ENCODE measurements around the gene PRKCQ. TPM values are rescaled to one million over a fixed set of nuclear protein-coding genes. Genes with fewer than 3 reads are reported as not detected.
"Not testable (repeated sequence)": the region's sequence is repeated elsewhere in the genome, so short reads cannot be mapped to it uniquely, and the experiment has no call there.

PRKCQ gene
- total RNA-seq, 8 experiments from 2014 or later, result 0.10 to 3.9 (median 1.8) TPM; not detected in 1

DNA sequence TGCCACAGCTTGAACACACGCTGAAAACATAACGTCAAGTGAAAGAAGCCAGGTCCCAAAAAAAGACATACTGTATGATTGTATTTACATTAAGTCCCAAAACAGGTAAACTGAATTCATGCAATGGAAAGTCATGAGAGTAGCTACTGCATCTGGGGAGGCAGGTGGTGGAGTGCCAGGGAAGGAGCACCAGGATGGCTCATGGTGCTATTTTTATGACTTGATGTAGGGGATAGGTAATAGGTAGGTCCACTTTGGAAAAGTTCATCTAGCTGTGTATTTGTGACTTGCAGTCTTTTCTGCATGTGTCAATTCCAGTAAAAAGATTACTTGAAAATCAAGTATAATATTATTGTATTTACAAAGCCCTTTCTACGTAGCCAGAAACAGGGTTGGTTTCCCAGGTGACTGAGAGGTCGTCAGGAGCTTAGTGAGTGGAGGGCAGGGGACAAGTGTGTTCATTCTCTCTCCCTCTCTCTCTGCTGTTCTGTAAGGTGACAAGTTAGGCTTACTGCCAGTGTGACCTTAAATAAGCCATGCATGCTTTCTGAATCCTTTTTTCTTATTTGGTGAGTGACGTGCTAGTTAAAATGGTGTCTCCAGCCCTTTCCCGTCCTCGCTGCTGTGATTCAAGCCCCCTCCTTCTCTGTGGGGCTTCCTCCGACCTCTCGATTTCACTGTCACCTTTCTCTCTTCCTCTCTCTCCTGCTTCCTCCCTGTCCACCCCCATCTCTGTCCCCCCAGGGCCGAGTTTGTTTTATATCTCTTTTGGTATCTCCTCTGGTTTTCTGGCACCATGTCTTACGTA lies 9.4 kb upstream of the PRKCQ start:
- no peak for ATAC-seq (replicated peaks in 6 of 8)
- in situ Hi-C loops (cut with MboI; ENCODE audit: low pct_unique_long_range_greater_than_20kb in 2 of 9, low sequenced_read_pairs in 9 of 9, unreplicated experiment in 9 of 9), result no loop called here
- Histone ChIP-seq H3K27ac (no peak overlapping the region), H3K4me1 (replicated peaks in 1 of 2) (no peaks in the 10 kb centered on the region), H3K4me3 (no peak overlapping the region)
- WGBS, 10 experiments, result 12 to 100% (median 81%) methylated on average over 3 to 11 of the region's 11 CpGs

DNA sequence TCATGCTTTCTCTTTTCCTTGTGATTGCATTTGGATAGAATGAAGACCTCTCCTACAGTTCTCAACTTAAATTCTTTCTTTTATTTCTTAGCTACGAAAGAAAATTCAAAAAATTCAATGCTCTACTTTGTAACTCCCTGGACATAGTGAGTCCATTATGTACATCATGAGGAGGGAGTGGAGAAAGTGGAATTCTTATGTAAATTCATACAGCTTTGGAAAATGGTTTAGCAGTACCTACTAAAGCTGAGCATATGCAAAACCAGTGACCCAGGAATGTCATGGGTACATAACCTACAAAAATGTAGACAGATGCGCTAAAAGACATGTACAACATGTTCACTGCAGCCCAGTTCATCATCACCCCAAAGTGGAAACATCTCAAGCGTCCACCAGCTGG lies 8.8 kb upstream of the PRKCQ start:
- in situ Hi-C loops (cut with MboI; ENCODE audit: low pct_unique_long_range_greater_than_20kb in 2 of 9, low sequenced_read_pairs in 9 of 9, unreplicated experiment in 9 of 9), result no loop called here
- WGBS, 10 experiments, result 0 to 94% (median 56%) methylated on average over 1 to 3 of the region's 3 CpGs

DNA sequence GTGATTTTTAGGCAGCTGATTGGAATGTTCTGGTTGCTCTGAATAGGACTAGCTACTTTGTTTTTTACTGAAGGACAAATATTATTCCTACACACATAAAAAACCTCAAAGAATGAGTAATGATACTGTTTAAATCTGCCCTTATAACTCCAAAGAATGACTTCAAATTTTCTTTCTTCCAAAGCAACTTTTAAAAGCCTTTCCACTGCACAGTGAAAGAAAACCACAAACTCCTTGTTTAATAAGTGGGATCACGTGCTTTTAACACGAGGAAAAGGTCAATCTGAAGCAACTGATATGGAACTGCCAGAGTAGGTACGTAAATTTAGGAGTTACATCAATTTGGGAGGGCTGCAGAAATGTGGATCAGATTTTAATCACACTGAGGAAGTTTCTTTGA lies 8.0 kb upstream of the PRKCQ start:
- Histone ChIP-seq H3K4me3 (no peak overlapping the region), H3K4me1 (replicated peaks in 1 of 2) (no peaks in the 10 kb centered on the region), H3K27ac (no peak overlapping the region)
- no peak for ATAC-seq (replicated peaks in 6 of 8)
- in situ Hi-C loops (cut with MboI; ENCODE audit: low pct_unique_long_range_greater_than_20kb in 2 of 9, low sequenced_read_pairs in 9 of 9, unreplicated experiment in 9 of 9), result no loop called here
- WGBS, 10 experiments, result 18 to 100% (median 92%) methylated on average over 2 to 3 of the region's 3 CpGs; no CpG with 5 or more reads in 2 of the 10 experiments

More for the DNA sequence above, 8.8 kb upstream of the PRKCQ start:
- Histone ChIP-seq H3K27ac (no peak overlapping the region), H3K4me1 (replicated peaks in 1 of 2) (no peaks in the 10 kb centered on the region), H3K4me3 (no peak overlapping the region)
- ATAC-seq (replicated peaks in 6 of 8), result peak in 3 of 8 experiments; percentile 51 to 80 (median 72)

DNA sequence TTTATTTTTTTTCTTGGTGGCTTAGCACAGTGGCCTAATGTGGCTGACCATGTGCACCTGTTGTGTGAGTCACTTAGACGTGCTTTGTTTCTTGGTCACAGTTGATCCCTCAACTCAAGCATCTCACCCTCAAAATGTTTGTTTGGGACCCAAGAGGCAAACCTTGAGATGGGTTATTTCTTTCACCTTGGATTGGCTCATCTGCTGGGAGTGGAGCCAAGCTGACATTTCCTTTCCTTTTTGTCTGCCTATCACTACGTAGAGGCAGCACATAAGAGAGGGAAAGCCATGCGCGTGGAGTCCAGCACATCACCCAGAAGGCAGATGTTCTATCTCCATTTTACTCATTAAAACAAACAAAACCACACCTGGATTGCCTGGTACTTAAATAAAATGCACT lies 6.4 kb upstream of the PRKCQ start:
- WGBS, 10 experiments, result 0 to 100% (median 93%) methylated on average over 1 to 4 of the region's 4 CpGs; no CpG with 5 or more reads in 3 of the 10 experiments
- no peaks in the 10 kb centered on the region for H3K4me1 ChIP-seq (replicated peaks in 1 of 2)
- H3K27ac ChIP-seq, result no peak overlapping the region
- ATAC-seq (replicated peaks in 6 of 8), result no peak
- in situ Hi-C loops (cut with MboI; ENCODE audit: low pct_unique_long_range_greater_than_20kb in 2 of 9, low sequenced_read_pairs in 9 of 9, unreplicated experiment in 9 of 9), result no loop called here
- no peak overlapping the region for H3K4me3 ChIP-seq

DNA sequence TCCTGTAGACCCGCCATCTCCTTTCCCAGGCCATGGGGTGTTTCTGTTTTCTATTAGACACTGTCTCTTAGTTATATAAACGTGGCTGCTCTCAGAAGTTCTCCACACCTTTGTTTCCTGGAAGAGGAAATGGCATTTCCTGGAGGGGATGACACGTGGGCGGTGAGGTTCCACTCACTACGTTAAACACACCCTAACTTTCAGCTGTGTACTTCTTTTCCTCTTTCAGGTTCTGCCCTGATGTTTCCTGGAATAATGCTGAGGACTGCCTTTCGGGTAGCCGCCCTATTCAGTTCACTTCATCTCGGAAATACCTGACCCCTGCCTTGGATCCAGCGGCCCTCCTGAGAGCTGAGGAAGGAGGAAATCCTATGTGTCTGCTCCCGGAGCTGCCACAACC lies 3.4 kb upstream of the PRKCQ start:
- in situ Hi-C loops (cut with MboI; ENCODE audit: low pct_unique_long_range_greater_than_20kb in 2 of 9, low sequenced_read_pairs in 9 of 9, unreplicated experiment in 9 of 9), result no loop called here
- no peak overlapping the region for H3K27ac ChIP-seq

DNA sequence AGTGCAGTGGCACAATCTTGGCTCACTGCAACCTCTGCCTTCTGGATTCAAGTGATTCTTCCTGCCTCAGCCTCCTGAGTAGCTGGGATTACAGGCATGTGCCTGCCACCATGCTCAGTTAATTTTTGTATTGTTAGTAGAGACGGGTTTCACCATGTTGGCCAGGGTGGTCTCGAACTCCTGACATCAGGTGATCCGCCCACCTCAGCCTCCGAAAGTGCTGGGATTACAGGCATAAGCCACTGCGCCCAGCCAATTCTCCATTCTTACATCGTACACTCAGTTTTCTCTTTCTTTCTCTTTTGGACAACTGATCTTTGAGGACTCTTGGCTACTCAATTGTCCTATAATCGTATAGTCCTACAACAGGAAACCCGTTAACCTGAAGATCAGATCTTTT lies 2.8 kb upstream of the PRKCQ start:
- peaks cover 9 to 11% of the 10 kb centered on the region in 2 donors for H3K4me1 ChIP-seq (replicated peaks in 1 of 2)
- in situ Hi-C loops (cut with MboI; ENCODE audit: low pct_unique_long_range_greater_than_20kb in 2 of 9, low sequenced_read_pairs in 9 of 9, unreplicated experiment in 9 of 9); H3K4me3 ChIP-seq; H3K27ac ChIP-seq; ATAC-seq (replicated peaks in 6 of 8): not testable (repeated sequence)
- 41 to 100% (median 86%) methylated on average over 1 to 7 of the region's 8 CpGs for WGBS, 10 experiments

More for the DNA sequence above, 3.4 kb upstream of the PRKCQ start:
- no peak for ATAC-seq (replicated peaks in 6 of 8)
- no peak overlapping the region for H3K4me3 ChIP-seq
- H3K4me1 ChIP-seq (replicated peaks in 1 of 2), result peaks cover 9% of the 10 kb centered on the region in 2 donors
- 31 to 100% (median 95%) methylated on average over 1 to 9 of the region's 10 CpGs; no CpG with 5 or more reads in 1 of the 10 experiments for WGBS, 10 experiments

DNA sequence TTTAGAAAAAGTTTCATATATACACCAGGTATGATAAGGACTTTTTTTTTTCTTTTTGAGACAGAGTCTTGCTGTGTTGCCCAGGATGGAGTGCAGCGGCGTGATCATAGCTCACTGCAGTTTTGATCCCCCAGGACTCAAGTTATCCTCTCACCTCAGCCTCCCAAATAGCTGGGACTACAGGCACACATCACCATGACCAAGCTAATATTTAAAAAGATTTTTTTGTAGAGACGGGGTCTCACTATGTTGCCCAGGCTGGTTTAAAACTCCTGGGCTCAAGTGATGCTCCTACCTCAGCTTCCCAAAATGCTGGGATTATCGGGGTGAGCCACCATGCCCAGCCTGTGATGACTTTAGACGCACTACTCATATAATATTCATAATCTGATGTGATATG lies 2.2 kb upstream of the PRKCQ start:
- Histone ChIP-seq H3K27ac (no peak overlapping the region), H3K4me1 (replicated peaks in 1 of 2) (peaks cover 9 to 11% of the 10 kb centered on the region in 2 donors), H3K4me3 (no peak overlapping the region)
- in situ Hi-C loops (cut with MboI; ENCODE audit: low pct_unique_long_range_greater_than_20kb in 2 of 9, low sequenced_read_pairs in 9 of 9, unreplicated experiment in 9 of 9), result no loop called here
- ATAC-seq (replicated peaks in 6 of 8), result no peak
- WGBS, 10 experiments, result 28 to 100% (median 100%) methylated on average over 1 to 5 of the region's 5 CpGs; no CpG with 5 or more reads in 2 of the 10 experiments

DNA sequence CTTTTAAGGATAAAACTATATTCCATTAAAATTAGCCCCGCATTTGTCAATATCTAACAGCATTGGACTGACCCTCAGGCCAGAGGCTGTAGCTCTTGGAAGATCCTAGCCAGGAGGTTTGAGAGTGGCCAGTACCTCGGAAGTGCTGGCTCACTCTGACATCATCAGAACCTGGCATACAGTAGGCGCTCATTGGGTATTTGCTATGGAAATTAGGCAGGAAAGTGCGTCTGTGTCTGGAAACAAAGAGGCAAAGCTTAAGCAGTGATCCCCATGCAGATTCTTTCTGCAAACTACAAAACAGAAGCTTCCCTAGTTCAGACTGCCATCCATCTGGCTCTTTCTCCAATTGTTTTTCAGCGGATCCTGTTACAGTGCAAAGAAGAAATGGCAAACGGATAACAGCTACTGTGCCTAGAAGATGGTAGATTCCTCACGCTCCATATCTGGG lies 1.7 kb upstream of the PRKCQ start:
- in situ Hi-C loops (cut with MboI; ENCODE audit: low pct_unique_long_range_greater_than_20kb in 2 of 9, low sequenced_read_pairs in 9 of 9, unreplicated experiment in 9 of 9), result no loop called here
- ATAC-seq (replicated peaks in 6 of 8), result no peak
- H3K4me1 ChIP-seq (replicated peaks in 1 of 2), result peaks cover 9 to 11% of the 10 kb centered on the region in 2 donors
- H3K27ac ChIP-seq, result no peak overlapping the region
- no peak overlapping the region for H3K4me3 ChIP-seq
- 23 to 92% (median 80%) methylated on average over 1 to 6 of the region's 7 CpGs; no CpG with 5 or more reads in 1 of the 10 experiments for WGBS, 10 experiments

DNA sequence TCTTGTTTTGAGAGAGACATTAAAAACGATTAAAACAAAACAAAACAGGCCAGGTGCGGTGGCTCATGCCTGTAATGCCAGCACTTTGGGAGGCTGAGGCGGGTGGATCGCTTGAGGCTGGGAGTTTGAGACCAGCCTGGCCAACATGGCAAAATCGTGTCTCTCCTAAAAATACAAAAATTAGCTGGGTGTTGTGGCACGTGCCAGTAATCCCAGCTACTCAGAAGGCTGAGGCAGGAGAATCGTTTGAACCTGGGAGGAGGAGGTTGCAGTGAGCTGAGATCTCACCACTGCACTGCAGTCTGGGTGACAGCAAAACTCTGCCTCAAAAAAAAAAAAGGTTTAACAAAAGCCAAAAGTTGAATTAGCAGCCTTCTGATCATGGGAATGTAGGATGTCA lies 1.1 kb upstream of the PRKCQ start:
- 0 to 56% (median 38%) methylated on average over 1 to 7 of the region's 7 CpGs; no CpG with 5 or more reads in 2 of the 10 experiments for WGBS, 10 experiments
- H3K27ac ChIP-seq; in situ Hi-C loops (cut with MboI; ENCODE audit: low pct_unique_long_range_greater_than_20kb in 2 of 9, low sequenced_read_pairs in 9 of 9, unreplicated experiment in 9 of 9); ATAC-seq (replicated peaks in 6 of 8): not testable (repeated sequence)
- peak overlapping the region in 4 of 5 donors; percentile 62 to 78 (median 75) for H3K4me3 ChIP-seq
- H3K4me1 ChIP-seq (replicated peaks in 1 of 2), result peaks cover 9 to 11% of the 10 kb centered on the region in 2 donors

DNA sequence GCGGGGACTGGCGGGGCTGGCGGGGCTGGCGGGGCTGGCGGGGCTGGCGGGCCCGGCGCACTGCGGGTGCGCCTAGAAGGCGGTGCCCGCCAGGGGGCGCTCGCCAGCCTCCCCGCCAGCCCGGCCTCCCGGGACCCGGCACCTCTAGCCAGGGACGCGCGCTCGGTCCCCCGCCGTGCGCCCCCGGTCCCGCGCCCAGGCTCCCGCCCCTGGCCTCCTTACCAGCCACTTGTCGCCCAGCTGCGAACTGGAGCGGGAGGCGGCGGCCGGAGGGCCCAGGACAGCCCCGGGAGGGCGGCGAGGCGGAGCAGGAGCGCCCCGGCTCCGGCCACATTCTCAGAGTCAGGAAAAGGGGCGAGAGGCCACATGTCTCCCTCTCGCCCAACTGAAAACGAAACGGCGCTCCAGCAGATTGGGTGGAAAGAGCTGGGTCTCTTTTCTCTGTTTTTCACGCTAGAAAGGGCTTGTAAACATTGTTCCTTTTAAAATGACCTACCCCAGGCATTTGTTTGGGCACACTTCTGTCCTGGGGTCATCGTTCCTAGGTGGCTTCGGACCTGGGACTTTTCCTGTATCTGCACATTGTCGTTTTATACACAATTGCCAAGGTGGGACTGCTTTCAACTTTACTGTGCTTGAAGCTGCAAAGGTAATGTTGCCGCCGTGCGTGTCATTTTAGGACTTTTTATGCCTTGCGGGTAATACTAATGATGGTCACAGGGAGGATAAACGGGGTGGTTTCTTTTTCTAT lies 378 bp upstream of the PRKCQ start:
- peaks cover 9 to 11% of the 10 kb centered on the region in 2 donors for H3K4me1 ChIP-seq (replicated peaks in 1 of 2)
- H3K27ac ChIP-seq, result peak overlapping the region in 1 of 2 donors; percentile 35
- in situ Hi-C loops (cut with MboI; ENCODE audit: low pct_unique_long_range_greater_than_20kb in 2 of 9, low sequenced_read_pairs in 9 of 9, unreplicated experiment in 9 of 9), result no loop called here
- H3K4me3 ChIP-seq, result peak overlapping the region; percentile 56 to 78 (median 73)
- ATAC-seq (replicated peaks in 6 of 8), result peak; percentile 96 to 99 (median 98)
- 0 to 50% (median 25%) methylated on average over 1 to 10 of the region's 56 CpGs; no CpG with 5 or more reads in 1 of the 10 experiments for WGBS, 10 experiments

DNA sequence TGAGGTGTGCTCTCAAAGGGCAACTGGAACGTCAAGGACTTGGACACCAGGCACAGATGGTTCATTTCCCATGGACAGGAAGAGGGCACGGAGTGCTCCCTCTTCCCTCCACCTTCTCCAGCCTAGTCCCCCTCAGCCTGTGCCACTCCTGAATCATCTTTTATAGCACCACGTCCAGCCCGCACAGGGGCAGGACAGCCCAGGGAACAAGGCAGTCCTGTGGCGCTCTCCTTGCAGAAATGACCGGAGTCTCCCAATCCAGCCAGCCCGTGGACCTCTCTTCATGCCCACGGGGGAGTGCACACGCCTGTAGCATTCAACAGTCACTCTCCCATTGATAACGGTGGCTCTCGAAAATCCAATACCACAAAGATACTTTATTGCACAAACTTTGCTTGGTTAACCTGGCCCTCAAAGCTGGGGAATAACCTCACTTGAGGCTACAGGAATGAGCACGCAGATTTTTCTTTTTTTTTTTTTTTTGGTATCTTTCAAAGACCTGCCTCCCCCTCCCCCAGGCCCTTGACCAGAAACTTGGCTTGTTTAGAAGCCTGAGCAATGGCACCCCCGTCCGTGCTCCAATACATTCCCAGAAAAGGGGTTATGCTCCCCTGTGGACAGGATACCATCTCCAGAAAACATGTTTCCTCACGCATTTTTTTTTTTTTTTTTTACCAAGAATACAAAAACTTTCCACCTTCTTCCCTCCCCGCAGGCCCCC lies 733 bp downstream of the PRKCQ start:
- 0 to 22% (median 8%) methylated on average over 1 to 8 of the region's 16 CpGs; no CpG with 5 or more reads in 1 of the 10 experiments for WGBS, 10 experiments
- in situ Hi-C loops (cut with MboI; ENCODE audit: low pct_unique_long_range_greater_than_20kb in 2 of 9, low sequenced_read_pairs in 9 of 9, unreplicated experiment in 9 of 9), result no loop called here
- Histone ChIP-seq H3K27ac (no peak overlapping the region), H3K4me3 (peak overlapping the region; percentile 56 to 78 (median 73)), H3K4me1 (replicated peaks in 1 of 2) (peaks cover 9 to 11% of the 10 kb centered on the region in 2 donors)
- ATAC-seq (replicated peaks in 6 of 8), result no peak

DNA sequence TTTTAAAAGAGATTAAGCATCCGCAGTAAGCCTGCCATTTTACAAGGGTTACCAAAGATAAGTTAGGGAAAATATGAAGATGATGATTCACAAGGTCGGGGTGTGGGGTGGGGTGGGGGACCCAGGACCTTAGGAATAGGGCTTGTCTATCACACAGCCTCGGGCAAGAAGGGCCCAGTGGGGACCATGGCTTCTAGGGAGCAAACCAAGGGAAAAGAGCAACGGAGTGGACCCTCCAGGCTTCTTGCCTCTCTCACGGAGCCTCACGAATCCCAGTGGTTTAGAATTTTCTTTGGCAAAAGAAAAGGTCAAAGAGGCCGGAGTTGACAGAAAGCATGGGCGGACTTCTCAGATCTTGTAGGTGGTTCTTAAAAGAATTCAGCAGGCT lies 1.3 kb downstream of the PRKCQ start:
- ATAC-seq (replicated peaks in 6 of 8), result no peak
- WGBS, 10 experiments, result 0 to 80% (median 38%) methylated on average over 1 to 6 of the region's 8 CpGs; no CpG with 5 or more reads in 2 of the 10 experiments
- Histone ChIP-seq H3K27ac (no peak overlapping the region), H3K4me1 (replicated peaks in 1 of 2) (peaks cover 9 to 11% of the 10 kb centered on the region in 2 donors), H3K4me3 (no peak overlapping the region)
- in situ Hi-C loops (cut with MboI; ENCODE audit: low pct_unique_long_range_greater_than_20kb in 2 of 9, low sequenced_read_pairs in 9 of 9, unreplicated experiment in 9 of 9), result no loop called here

All from motor neuron (in vitro differentiated cells).